Right lobe of liver (tissue), 6 donors: ENCODE results near the gene SOSTDC1. TPM values are rescaled to one million over a fixed set of nuclear protein-coding genes. Genes with fewer than 3 reads are reported as not detected.
A peak's percentile ranks its signal among the peaks of the same experiment; 100 is the strongest.

Experiments used
- ATAC-seq, 4 donors: fragments of 200-7000 bp; cut with Tn5 transposase; one replicate each; pipeline ENCODE4 v1.9.1; 2020; ENCODE audit warnings: mild to moderate bottlenecking in 4 of 4, moderate library complexity in 4 of 4
- DNase-seq, 3 donors: peaks; one replicate each; pipeline ENCODE4 v3.0.0-alpha.2; 2020
- H3K27ac ChIP-seq, 3 donors: fragments of 200-600 bp; one replicate each; pipeline ENCODE4 v1.8.0; 2022
- H3K27me3 ChIP-seq, 2 donors: fragments of 200-600 bp; one replicate each; pipeline ENCODE4 v1.8.0; 2022
- H3K36me3 ChIP-seq, 4 donors: fragments of 200-600 bp; sonication (generic) in 1 of 4; one replicate each; pipeline versions ENCODE4 v1.5.1 to v1.8.0; 2017 to 2022; ENCODE audit warnings: control low read depth in 1 of 4
- H3K4me1 ChIP-seq, 4 donors: fragments of 200-600 bp; sonication (generic) in 1 of 4; one replicate each; pipeline versions ENCODE4 v1.5.1 to v1.8.0; 2017 to 2022; ENCODE audit warnings: control low read depth in 1 of 4
- H3K4me3 ChIP-seq, 3 donors: fragments of 200-600 bp; one replicate each; pipeline ENCODE4 v1.8.0; 2022
- H3K9me3 ChIP-seq, 4 donors: fragments of 200-600 bp; sonication (generic) in 1 of 4; one replicate each; pipeline versions ENCODE4 v1.5.1 to v1.8.0; 2017 to 2022; ENCODE audit warnings: control low read depth in 1 of 4
- CTCF ChIP-seq, 4 donors: fragments of 200-600 bp in 3 of 4; fragments of 450-650 bp in 1 of 4; IDR thresholded peaks; one replicate each; pipeline versions ENCODE4 v1.5.1 to v1.8.0; 2016 to 2022; ENCODE audit warnings: antibody characterized with exemption in 4 of 4, mild to moderate bottlenecking in 2 of 4
- POLR2A ChIP-seq: fragments of 450-650 bp; IDR thresholded peaks from one replicate; pipeline ENCODE4 v1.6.1; 2017; ENCODE audit warnings: antibody characterized with exemption, mild to moderate bottlenecking
- WGBS: methylation state at CpG from one replicate; pipeline ENCODE4 v1.1.6; 2018; ENCODE audit warnings: low coverage, low lambda C conversion rate; ENCODE audit not compliant: insufficient coverage; ENCODE audit errors: missing lambda C conversion rate; 5-methylcytosine and 5-hydroxymethylcytosine counted together
- intact Hi-C, 2 donors: fragments of 100-400 bp; cut with DNase I; formaldehyde crosslinking; loops; one replicate each; pipeline versions ENCODE4 v1.11.2 to v1.14.1; 2022
- long read RNA-seq: library from polyadenylated mRNA; unstranded; transcript quantifications from one replicate; pipeline ENCODE4 v2.0.0, GENCODE V29; 2019
- total RNA-seq, 6 experiments: library from RNA; depleted of rRNA in 2 of 6; stranded (reverse); fragments of >200 nt in 2 of 6; fragmentation: NEBNext Ultra II Directional in 3 of 6; extraction: Animal tissue kit (Norgen Biotek cat#: 25700) in 3 of 6; gene quantifications; one replicate each; pipeline versions ENCODE4 v1.1.0 to v1.2.4, GENCODE V29; 2016 to 2023
- donor health status: DM: no; HTN: yes; CAD: no.
- donor health status: DM: no; HTN: no; CAD: no.
- donor health status: DM: no; HTN: no; CAD: no.
- donor health status: DM: no; HTN: yes; CAD: no.
- donor health status: DM: no; HTN: yes; CAD: no.

SOSTDC1 gene
- not detected for total RNA-seq
- long read RNA-seq = 0 reads

- H3K9me3 ChIP-seq = no peaks in the 10 kb centered on the region
- intact Hi-C loops = no loop called here
- DNase-seq = no peak
- no peak within 1 kb of the TSS for H3K27ac ChIP-seq
- H3K36me3 ChIP-seq = no peaks in the 10 kb centered on the region
- no peaks in the 10 kb centered on the region for H3K4me1 ChIP-seq
- H3K4me3 ChIP-seq = no peak within 1 kb of the TSS
- peak in 3 of 4 donors; percentile 32 to 70 (median 63) for ATAC-seq
- no peak for TF ChIP-seq POLR2A
- TF ChIP-seq CTCF (IDR thresholded peaks at IDR 0.05) = no peak
- 9% methylated on average over 10 of the region's 10 CpGs for WGBS
- H3K27me3 ChIP-seq = peaks cover 0 to 8% of the 10 kb centered on the region in 2 donors
Measured at GRCh38 chr7:16465469-16466361, at the start of gene SOSTDC1. Gene SOSTDC1 (minus strand): TSS chr7:16465738. CDS start chr7:16465668, 70 bp downstream.

GRCh38 chr7:16514729-16515128, 49.2 kb upstream of the SOSTDC1 start:
- no peak for ATAC-seq
- intact Hi-C loops = no loop called here
- H3K27ac ChIP-seq = no peak overlapping the region

GRCh38 chr7:16514271-16514670, 48.7 kb upstream of the SOSTDC1 start:
- no peak for DNase-seq
- no peaks in the 10 kb centered on the region for H3K9me3 ChIP-seq
- no peaks in the 10 kb centered on the region for H3K4me1 ChIP-seq
- ATAC-seq = no peak
- no peak overlapping the region for H3K4me3 ChIP-seq
- 64% methylated on average over 1 of the region's 1 CpG for WGBS
- no peaks in the 10 kb centered on the region for H3K36me3 ChIP-seq
- H3K27ac ChIP-seq = no peak overlapping the region
- TF ChIP-seq POLR2A (no peak), CTCF (IDR thresholded peaks at IDR 0.05) (no peak)
- no peaks in the 10 kb centered on the region for H3K27me3 ChIP-seq
- intact Hi-C loops = no loop called here

More at GRCh38 chr7:16514729-16515128, 49.2 kb upstream of the SOSTDC1 start:
- H3K4me3 ChIP-seq = no peak overlapping the region
- no peaks in the 10 kb centered on the region for H3K27me3 ChIP-seq
- no peak for DNase-seq
- H3K9me3 ChIP-seq = no peaks in the 10 kb centered on the region
- TF ChIP-seq CTCF (IDR thresholded peaks at IDR 0.05) = no peak
- no peak for TF ChIP-seq POLR2A
- H3K4me1 ChIP-seq = no peaks in the 10 kb centered on the region
- H3K36me3 ChIP-seq = no peaks in the 10 kb centered on the region

GRCh38 chr7:16512097-16512496, 46.6 kb upstream of the SOSTDC1 start:
- TF ChIP-seq CTCF (IDR thresholded peaks at IDR 0.05) = no peak
- no peak for TF ChIP-seq POLR2A
- H3K9me3 ChIP-seq = no peaks in the 10 kb centered on the region
- H3K27ac ChIP-seq = no peak overlapping the region
- no peaks in the 10 kb centered on the region for H3K36me3 ChIP-seq
- no peaks in the 10 kb centered on the region for H3K4me1 ChIP-seq
- DNase-seq (no peak), ATAC-seq (no peak)
- 74% methylated on average over 4 of the region's 7 CpGs for WGBS
- intact Hi-C loops = no loop called here
- H3K27me3 ChIP-seq = no peaks in the 10 kb centered on the region
- no peak overlapping the region for H3K4me3 ChIP-seq
